Measurements from ENCODE around the gene CTNNBIP1. TPM values are rescaled to one million over a fixed set of nuclear protein-coding genes. Genes with fewer than 3 reads are reported as not detected.
A peak's percentile ranks its signal among the peaks of the same experiment; 100 is the strongest.

Gene CTNNBIP1
- total and polyA plus RNA-seq, 2 donors (not counting 3 experiments of a cell fraction or from before 2014, with no cell fraction given) = 26.6 to 31.7 TPM

GRCh38 chr1:9801909-9802308 is 108.2 kb downstream of the CTNNBIP1 start:
- Histone ChIP-seq H3K4me2 (ENCODE audit: insufficient read depth, low read length) (no peak overlapping the region), H3K9ac (replicated peaks; ENCODE audit: extremely low read depth, insufficient read depth, low read length) (no peak overlapping the region), H3K9me3 (replicated peaks; ENCODE audit: control insufficient read depth, insufficient read depth, low read length) (no peaks in the 10 kb centered on the region), H2AFZ (ENCODE audit: low read depth, low read length) (no peak overlapping the region), H3K4me1 (ENCODE audit: control insufficient read depth, extremely low read depth, insufficient read depth, low read length) (no peaks in the 10 kb centered on the region), H3K4me3 (replicated peaks in 1 of 3; ENCODE audit: insufficient read depth in 1 of 3, low read depth in 1 of 3, low read length in 3 of 3) (no peak overlapping the region), H4K20me1 (replicated peaks; ENCODE audit: control insufficient read depth, extremely low read depth, insufficient read depth, low read length) (peaks cover 4% of the 10 kb centered on the region), H3K36me3 (ENCODE audit: control insufficient read depth in 2 of 2, extremely low read depth in 1 of 2, insufficient read depth in 2 of 2, low read length in 2 of 2) (no peaks in the 10 kb centered on the region), H3K79me2 (ENCODE audit: control insufficient read depth, insufficient read depth, low read length) (peaks cover 46% of the 10 kb centered on the region), H3K9me1 (replicated peaks; ENCODE audit: control insufficient read depth, extremely low read depth, insufficient read depth, low read length) (no peaks in the 10 kb centered on the region), H3K27ac (ENCODE audit: insufficient read depth, low read depth, low read length) (no peak overlapping the region), H3K27me3 (ENCODE audit: control insufficient read depth in 2 of 2, insufficient read depth in 2 of 2, low read length in 2 of 2) (no peaks in the 10 kb centered on the region)
- FAIRE-seq (peak; percentile 4), DNase-seq (ENCODE audit: low read depth, low spot score) (no peak)
- BruUV-seq (replicated peaks) = no TSS peak
- ChIA-PET CTCF (interaction anchor here (1.2 to 1.6 kb wide), 3 partner anchors 8 to 54 kb away, joined by 3 to 4 read pairs (median 4); no protein-coding TSS in a partner anchor), POLR2A (interaction anchor here (0.6 kb wide), 1 partner anchor 12 kb away, joined by 3 read pairs; no protein-coding TSS in a partner anchor)
- intact Hi-C loops (cut with micrococcal nuclease) (no loop called here), dilution Hi-C loops (cut with MboI; ENCODE audit: extremely low pct_ligation_motif_present, low sequenced_read_pairs) (no loop called here)
- TF ChIP-seq FOS (IDR thresholded peaks at IDR 0.05; ENCODE audit: borderline replicate concordance, insufficient read depth, low read length) (no peak), MYC (IDR thresholded peaks at IDR 0.05; ENCODE audit: low read depth, low read length) (no peak), EZH2 (IDR thresholded peaks at IDR 0.05; ENCODE audit: borderline replicate concordance, low read depth, low read length, severe bottlenecking) (no peak), JUN (IDR thresholded peaks at IDR 0.05; ENCODE audit: borderline replicate concordance, insufficient read depth, insufficient read length, low read depth) (no peak), GATA2 (IDR thresholded peaks at IDR 0.05; ENCODE audit: insufficient read depth, insufficient read length, low read depth, low read length) (no peak), POLR2A (IDR thresholded peaks at IDR 0.05; ENCODE audit: low read depth, low read length) (no peak)

Other genes starting within 250 kb of the CTNNBIP1 start
- 130 and 132 TPM in 2 replicates for gene CLSTN1, start 86.3 kb downstream of the CTNNBIP1 start, total RNA-seq
- 44.6 and 49.1 TPM in 2 replicates for gene CLSTN1, start 86.3 kb downstream of the CTNNBIP1 start, polyA plus RNA-seq
- 22.7 and 23.4 TPM in 2 replicates for gene LZIC, start 33.1 kb upstream of the CTNNBIP1 start, total RNA-seq
- gene LZIC, start 33.1 kb upstream of the CTNNBIP1 start, polyA plus RNA-seq = 2.9 and 3.7 TPM in 2 replicates
- 7.4 and 9.8 TPM in 2 replicates for gene NMNAT1, start 33.2 kb upstream of the CTNNBIP1 start, total RNA-seq
- gene NMNAT1, start 33.2 kb upstream of the CTNNBIP1 start, polyA plus RNA-seq = 4.4 and 4.8 TPM in 2 replicates
- not detected in 2 replicates for gene RBP7, start 87.0 kb upstream of the CTNNBIP1 start, total RNA-seq
- gene RBP7, start 87.0 kb upstream of the CTNNBIP1 start, polyA plus RNA-seq = not detected in 2 replicates
- 54.5 and 56.7 TPM in 2 replicates for gene UBE4B, start 122.7 kb upstream of the CTNNBIP1 start, total RNA-seq
- gene UBE4B, start 122.7 kb upstream of the CTNNBIP1 start, polyA plus RNA-seq = 13.3 and 17.8 TPM in 2 replicates